K562 treated with DMSO at 1 percent for 48 hours (cell line): ENCODE data around the gene TMED8. TPM values are rescaled to one million over a fixed set of nuclear protein-coding genes. Genes with fewer than 3 reads are reported as not detected.

Experiments
- total RNA-seq: library from RNA; unstranded; fragments of 300-600 nt; gene quantifications from 2 replicates; pipeline ENCODE4 v1.2.3, GENCODE V29; 2022; ENCODE audit warnings: low replicate concordance; ENCODE audit errors: extremely low read depth

The TMED8 gene
- total RNA-seq = not detected in 2 replicates

DNA sequence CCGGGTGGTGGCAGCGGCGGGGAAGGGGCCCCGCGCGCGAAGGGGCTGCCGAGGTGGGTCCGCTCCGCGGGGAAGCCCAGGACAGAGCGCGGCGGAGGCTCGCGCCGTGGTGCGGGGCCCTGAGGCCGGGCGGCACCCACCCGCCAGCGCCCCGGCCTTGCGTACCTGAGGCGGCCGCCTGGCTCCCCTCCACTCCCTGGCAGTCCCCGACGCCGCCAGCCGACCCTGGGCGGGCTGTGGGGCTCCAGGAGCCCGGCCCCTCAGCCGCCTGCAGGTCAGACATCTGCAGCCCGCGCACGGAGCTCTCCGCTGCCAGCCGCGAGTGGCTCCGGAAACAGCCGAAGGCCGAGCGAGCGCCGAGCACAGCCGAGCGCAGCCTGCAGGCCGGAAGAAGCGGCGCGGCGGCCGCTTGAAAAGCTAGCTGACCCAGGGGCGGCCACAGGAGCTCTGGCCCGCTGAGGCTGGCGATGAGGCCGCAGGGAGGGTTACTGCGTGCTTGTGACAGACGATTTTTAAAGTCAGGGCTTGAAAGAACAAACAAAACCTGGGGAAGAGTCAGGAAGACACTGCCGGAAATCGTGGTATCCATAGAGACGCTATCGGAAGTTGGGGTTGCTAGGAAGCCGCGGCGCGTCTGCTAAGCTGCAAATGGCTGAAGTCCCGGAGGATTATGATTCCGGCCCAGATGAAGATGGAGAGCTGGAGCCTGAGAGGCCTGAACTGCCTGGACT is at the start of gene TMED8, which contains the start of gene SAMD15:
TMED8 (minus strand) TSS at position 324 of the 731 bp plus-strand sequence; CDS start at position 283, 41 bp downstream.
SAMD15 (plus strand) TSS at position 609 of the 731 bp plus-strand sequence; CDS start at position 649, 40 bp downstream.

DNA sequence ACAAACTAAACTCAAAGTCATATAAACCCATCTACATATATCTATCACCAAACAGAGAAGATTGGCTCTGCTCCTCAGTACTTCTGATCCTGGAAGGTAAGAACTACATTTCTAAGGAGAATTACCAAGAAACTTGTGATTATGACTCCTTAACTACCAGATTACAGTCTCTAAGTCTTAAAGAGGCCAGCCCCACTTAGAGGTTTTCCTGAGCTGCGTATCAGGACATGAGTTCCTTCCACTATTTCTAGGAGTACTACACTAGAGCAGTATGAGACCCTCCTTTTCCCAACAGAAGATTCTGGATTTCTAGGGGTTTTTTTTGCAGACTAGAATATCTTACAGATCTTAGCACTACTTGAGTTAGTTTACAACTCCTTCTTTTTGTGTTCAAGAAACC is 46.5 kb upstream of the TMED8 start, which contains the start of gene NOXRED1:
NOXRED1 (minus strand) TSS at position 101 of the 400 bp plus-strand sequence. CDS start 634 bp downstream, outside the sequence.

DNA sequence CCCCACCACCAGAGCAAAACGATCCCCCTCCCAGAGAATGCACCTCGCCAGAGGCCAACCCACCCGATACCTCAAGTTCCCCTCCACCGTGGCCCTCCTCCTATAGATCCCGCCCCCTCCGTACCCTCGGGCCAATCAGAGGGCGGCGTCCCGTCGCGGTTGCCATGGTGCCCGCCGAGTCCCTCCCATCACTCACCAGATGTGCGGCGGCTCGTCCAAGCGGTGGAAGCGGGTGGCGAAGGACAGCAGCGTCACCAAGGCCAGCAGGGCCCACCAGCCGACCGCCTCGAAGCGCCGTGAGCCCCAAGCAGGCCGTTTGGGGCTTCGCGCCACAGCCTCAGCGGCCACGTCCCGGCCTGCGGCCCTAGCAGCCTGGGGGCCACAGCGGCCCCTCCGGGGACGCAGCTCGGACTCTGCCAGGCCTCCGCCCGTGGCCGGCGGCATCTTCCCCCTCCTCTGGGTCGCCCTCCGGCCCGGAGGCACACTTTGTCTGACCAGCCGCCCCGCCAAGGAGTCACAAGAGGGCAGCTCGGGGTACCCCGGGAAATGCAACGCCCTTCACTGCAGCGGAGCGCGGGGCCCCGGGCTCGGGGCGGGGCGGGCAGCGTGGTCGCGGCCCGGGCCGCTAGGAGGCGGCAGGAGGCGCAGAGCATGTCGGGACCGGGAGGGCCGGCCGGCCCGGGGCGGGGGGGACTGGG is 56.5 kb downstream of the TMED8 start, which contains the start of gene POMT2:
POMT2 (minus strand) TSS at position 646 of the 698 bp plus-strand sequence; CDS start at position 444, 202 bp downstream.

Other genes starting within 250 kb of the TMED8 start
- gene ZDHHC22, start 235.3 kb downstream of the TMED8 start, total RNA-seq = not detected in 2 replicates
- not detected in 2 replicates for gene TMEM63C, start 195.3 kb downstream of the TMED8 start, total RNA-seq
- gene NGB, start 105.9 kb downstream of the TMED8 start, total RNA-seq = not detected in 2 replicates
- gene POMT2, start 56.2 kb downstream of the TMED8 start, total RNA-seq = not detected in 2 replicates
- not detected in 2 replicates for gene GSTZ1, start 56.1 kb downstream of the TMED8 start, total RNA-seq
- gene SAMD15, start 285 bp upstream of the TMED8 start, total RNA-seq = not detected in 2 replicates
- not detected in 2 replicates for gene NOXRED1, start 46.4 kb upstream of the TMED8 start, total RNA-seq
- gene VIPAS39, start 80.5 kb upstream of the TMED8 start, total RNA-seq = not detected in 2 replicates
- not detected in 2 replicates for gene AHSA1, start 81.0 kb upstream of the TMED8 start, total RNA-seq
- gene ISM2, start 121.7 kb upstream of the TMED8 start, total RNA-seq = not detected in 2 replicates
- gene SPTLC2, start 239.5 kb upstream of the TMED8 start, total RNA-seq = not detected in 2 replicates